C1 segment of cervical spinal cord (tissue), 14 donors: ENCODE data around the gene RNASE1.
"Not testable (repeated sequence)": the region's sequence is repeated elsewhere in the genome, so short reads cannot be mapped to it uniquely, and the experiment has no call there.

Experiments
- DNase-seq, 14 donors: peaks; one replicate each; lab custom pipeline; 2025; lab: John Stamatoyannopoulos, UW

Gene RNASE1

DNA sequence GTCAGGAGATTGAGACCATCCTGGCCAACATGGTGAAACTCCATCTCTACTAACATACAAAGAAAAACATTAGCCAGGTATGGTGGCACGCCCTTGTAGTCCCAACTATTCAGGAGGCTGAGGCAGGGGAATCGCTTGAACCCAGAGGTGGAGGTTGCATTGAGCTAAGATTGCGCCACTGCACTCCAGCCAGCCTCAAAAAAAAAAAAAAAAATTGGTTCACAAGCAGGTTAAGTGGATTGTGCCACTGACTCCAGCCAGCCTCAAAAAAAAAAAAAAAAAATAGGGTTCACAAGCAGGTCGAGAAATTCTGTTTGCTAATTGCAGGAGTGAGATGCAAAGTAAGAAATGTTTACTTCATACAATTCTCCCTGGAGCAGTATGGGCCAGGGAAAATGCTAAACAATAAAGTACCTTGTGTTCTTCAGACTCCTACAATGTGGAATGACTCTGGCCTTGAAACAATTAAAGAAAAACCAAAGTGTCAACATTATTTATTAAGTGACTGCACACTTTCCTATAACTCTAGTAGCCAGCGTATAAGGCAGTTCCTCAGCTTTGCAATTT is 28.3 kb downstream of the RNASE1 start:
- no peak for DNase-seq

DNA sequence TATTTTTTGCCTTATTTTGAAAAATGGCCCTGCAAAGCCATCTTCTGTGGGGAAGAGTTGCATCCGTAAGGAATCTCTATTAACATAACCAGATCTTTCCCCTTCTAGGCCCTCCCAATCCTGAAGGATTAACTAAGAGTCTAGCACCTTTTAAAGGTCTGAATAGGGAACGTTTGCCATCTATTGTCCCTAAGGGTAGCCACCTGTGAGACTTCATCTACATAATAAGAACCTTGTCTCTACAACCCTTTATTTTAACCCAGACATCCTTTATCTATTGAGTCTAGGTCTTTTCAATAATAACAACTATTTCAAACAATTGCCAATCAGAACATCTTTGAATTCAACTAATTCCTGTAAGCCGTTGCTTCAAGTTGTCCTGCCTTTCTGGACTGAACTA is 30.0 kb downstream of the RNASE1 start:
- no peak for DNase-seq

- DNase-seq, result no peak
Observed at GRCh38 chr14:20769421-20769820, 33.2 kb downstream of the RNASE1 start.

- DNase-seq, result no peak
Observed at GRCh38 chr14:20768593-20768892, 34.1 kb downstream of the RNASE1 start.

DNA sequence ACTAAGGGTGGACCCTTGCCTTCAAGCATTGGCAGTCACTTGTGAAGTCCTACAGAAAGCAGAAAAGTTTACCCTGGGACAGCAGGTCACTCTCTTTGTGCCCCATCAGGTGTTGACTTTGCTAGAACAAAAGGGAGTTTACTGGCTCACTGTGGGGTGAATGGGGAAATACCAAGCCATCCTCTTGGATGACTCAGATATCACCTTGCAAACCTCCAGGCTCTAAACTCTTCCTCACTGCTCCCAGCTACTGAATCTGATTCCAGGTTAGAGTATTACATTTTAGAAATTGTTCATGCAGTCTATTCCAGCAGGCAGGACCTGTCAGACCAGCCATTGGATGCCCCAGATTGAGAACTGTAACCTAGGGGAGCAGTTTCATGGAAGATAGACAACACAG is 41.7 kb downstream of the RNASE1 start:
- no peak for DNase-seq

- not testable (repeated sequence) for DNase-seq
Observed at GRCh38 chr14:20759465-20759864, 43.2 kb downstream of the RNASE1 start.

DNA sequence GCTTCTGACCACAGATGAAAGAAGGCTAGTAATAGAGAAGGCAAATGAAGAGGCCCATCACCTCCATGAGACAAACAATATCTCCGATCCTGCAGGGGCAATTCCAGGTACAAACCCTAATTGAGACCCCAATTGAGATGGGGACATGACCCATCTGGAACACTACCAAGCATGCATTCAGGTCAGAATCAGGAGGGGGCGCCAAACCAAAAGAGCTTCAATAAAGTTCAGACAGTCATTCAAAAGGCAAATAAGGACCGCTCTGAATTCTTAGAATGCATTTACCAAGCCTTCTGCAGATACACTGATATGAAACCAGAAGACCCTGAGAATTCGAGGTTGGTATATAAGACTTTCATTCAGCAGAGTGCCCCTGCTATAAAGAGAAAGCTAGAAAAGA is 44.7 kb downstream of the RNASE1 start:
- peak in 2 of 14 donors; percentile 4 to 8 for DNase-seq

DNA sequence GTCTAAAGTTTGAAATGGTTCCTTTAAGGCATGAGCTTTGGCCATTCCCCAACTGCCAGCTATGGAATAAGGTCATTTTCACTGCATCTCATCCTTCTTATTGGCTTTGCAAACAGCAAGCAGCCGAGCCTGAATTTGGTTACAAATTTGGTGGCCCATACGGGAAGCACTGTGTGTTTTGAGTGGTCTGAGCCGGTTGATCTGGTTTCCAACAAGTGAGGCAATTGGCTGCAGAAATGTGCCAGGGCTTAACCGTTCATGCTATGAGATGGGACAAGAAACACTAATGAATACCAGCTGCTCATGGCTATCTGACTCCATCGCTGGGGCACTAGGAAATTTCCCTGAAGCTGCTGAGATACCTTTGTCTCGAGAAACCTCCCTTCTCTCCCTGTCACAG is 47.6 kb downstream of the RNASE1 start:
- DNase-seq, result no peak

GRCh38 chr14:20754308-20754707 is 48.3 kb downstream of the RNASE1 start:
- DNase-seq, result no peak

DNA sequence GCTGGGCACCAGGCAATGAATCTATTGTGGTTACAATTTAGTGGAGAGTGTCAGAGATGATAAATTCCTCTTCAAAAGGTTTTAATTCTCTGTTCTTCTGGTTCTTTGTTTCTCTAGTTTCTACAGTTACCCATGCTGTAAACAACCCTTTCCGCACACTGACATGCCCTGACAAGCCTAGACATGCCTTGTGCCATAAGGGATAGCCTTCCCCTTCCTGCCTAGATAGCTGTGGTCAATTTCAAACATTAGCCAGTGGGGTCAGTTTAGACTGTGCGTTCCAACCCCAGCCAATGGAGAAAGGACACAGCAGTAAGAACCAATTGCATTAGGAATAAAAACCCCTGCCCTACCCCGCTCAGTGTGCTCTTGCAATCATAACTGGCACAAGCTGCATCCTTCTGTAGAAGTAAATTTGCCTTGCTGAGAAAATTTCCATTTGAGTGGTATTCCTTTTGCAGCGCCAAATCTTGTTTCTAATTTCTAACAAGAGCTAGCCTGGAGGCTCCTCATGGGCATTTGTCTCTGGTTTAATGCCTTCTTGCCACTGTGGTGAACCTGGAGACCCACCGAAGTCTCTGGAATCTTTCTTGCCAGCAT is 50.6 kb downstream of the RNASE1 start:
- DNase-seq, result no peak
